Prostate gland (tissue), 2 donors: ENCODE results near the gene ST3GAL2. TPM values are rescaled to one million over a fixed set of nuclear protein-coding genes. Genes with fewer than 3 reads are reported as not detected.
"Not testable (repeated sequence)": the region's sequence is repeated elsewhere in the genome, so short reads cannot be mapped to it uniquely, and the experiment has no call there.

Experiments used
- DNase-seq: peaks from one replicate; pipeline ENCODE4 v3.0.0-alpha.2; 2019; ENCODE audit warnings: low spot score
- H3K27ac ChIP-seq, 2 donors: fragments of 200-600 bp; sonication (generic); 2 replicates each; pipeline ENCODE4 v1.5.1; 2017 to 2019
- H3K27me3 ChIP-seq: fragments of 200-600 bp; sonication (generic); replicated peaks from 2 replicates; pipeline ENCODE4 v1.5.1; 2019; ENCODE audit not compliant: insufficient read depth
- H3K36me3 ChIP-seq, 2 donors: fragments of 200-600 bp; sonication (generic); 1 replicate in 1 of 2; 2 replicates in 1 of 2; pipeline versions ENCODE4 v1.5.1 to v1.8.1; 2017 to 2019
- H3K4me1 ChIP-seq: fragments of 200-600 bp; sonication (generic); replicated peaks from 2 replicates; pipeline ENCODE4 v1.5.1; 2019
- H3K4me3 ChIP-seq, 2 donors: fragments of 200-600 bp; sonication (generic); 2 replicates each; pipeline ENCODE4 v1.5.1; 2017 to 2019
- H3K9me3 ChIP-seq: fragments of 200-600 bp; sonication (generic); 2 replicates; pipeline ENCODE4 v1.5.1; 2017
- CTCF ChIP-seq, 4 experiments: fragments of 200-600 bp in 2 of 4; fragments of 450-650 bp in 2 of 4; sonication (generic) in 2 of 4; IDR thresholded peaks; 1 replicate in 3 of 4; 2 replicates in 1 of 4; pipeline ENCODE4 v1.5.1; 2016 to 2019; ENCODE audit warnings: antibody characterized with exemption in 4 of 4, mild to moderate bottlenecking in 2 of 4, moderate library complexity in 2 of 4
- POLR2A ChIP-seq: fragments of 450-650 bp; IDR thresholded peaks from one replicate; pipeline ENCODE4 v1.6.1; 2016; ENCODE audit warnings: antibody characterized with exemption, mild to moderate bottlenecking
- POLR2AphosphoS5 ChIP-seq: sonication (generic); formaldehyde crosslinking; IDR thresholded peaks from one replicate; pipeline ENCODE4 v1.6.1; 2017; ENCODE audit warnings: antibody characterized with exemption
- WGBS: methylation state at CpG from one replicate; pipeline ENCODE4 v1.1.5; 2018; 5-methylcytosine and 5-hydroxymethylcytosine counted together
- intact Hi-C: fragments of 100-400 bp; cut with DNase I; formaldehyde crosslinking; loops from one replicate; pipeline ENCODE4 v1.14.2; 2022
- total RNA-seq, 2 donors: library from RNA; depleted of rRNA; stranded (reverse); fragments of >200 nt; gene quantifications; one replicate each; pipeline ENCODE4 v1.1.0, GENCODE V29; 2016

The ST3GAL2 gene
- total RNA-seq, 2 donors from 2014 or later: 8.7 to 54.5 TPM

GRCh38 chr16:70453892-70454221, 15.0 kb upstream of the ST3GAL2 start:
- no peak for DNase-seq
- no peaks in the 10 kb centered on the region for H3K9me3 ChIP-seq
- WGBS: under 1% methylated on average over 8 of the region's 8 CpGs
- H3K27me3 ChIP-seq: no peaks in the 10 kb centered on the region
- H3K4me3 ChIP-seq: peak overlapping the region; percentile 87 to 97
- intact Hi-C loops: no loop called here
- no peaks in the 10 kb centered on the region for H3K36me3 ChIP-seq
- peaks cover 3% of the 10 kb centered on the region for H3K4me1 ChIP-seq
- TF ChIP-seq POLR2A (no peak), POLR2AphosphoS5 (no peak), CTCF (IDR thresholded peaks at IDR 0.05) (no peak)
- H3K27ac ChIP-seq: peak overlapping the region; percentile 89 to 92

GRCh38 chr16:70453117-70453891, 14.4 kb upstream of the ST3GAL2 start:
- no peaks in the 10 kb centered on the region for H3K9me3 ChIP-seq
- TF ChIP-seq POLR2A: no peak
- no peak for TF ChIP-seq POLR2AphosphoS5
- peak in 1 of 4 experiments; percentile 3 for TF ChIP-seq CTCF (IDR thresholded peaks at IDR 0.05)
- H3K4me1 ChIP-seq: peaks cover 3% of the 10 kb centered on the region
- no peaks in the 10 kb centered on the region for H3K27me3 ChIP-seq
- peak overlapping the region; percentile 87 to 97 for H3K4me3 ChIP-seq
- H3K27ac ChIP-seq: no peak overlapping the region
- 95% methylated on average over 11 of the region's 11 CpGs for WGBS
- DNase-seq: no peak
- no peaks in the 10 kb centered on the region for H3K36me3 ChIP-seq
- intact Hi-C loops: no loop called here

GRCh38 chr16:70451004-70451340, 12.1 kb upstream of the ST3GAL2 start:
- DNase-seq, intact Hi-C loops, H3K27ac ChIP-seq, H3K27me3 ChIP-seq, H3K4me1 ChIP-seq, H3K36me3 ChIP-seq, H3K9me3 ChIP-seq, H3K4me3 ChIP-seq: not testable (repeated sequence)
- WGBS: 54% methylated on average over 24 of the region's 25 CpGs

GRCh38 chr16:70450142-70451003, 11.5 kb upstream of the ST3GAL2 start:
- H3K27ac ChIP-seq, H3K4me1 ChIP-seq, H3K4me3 ChIP-seq, H3K9me3 ChIP-seq, intact Hi-C loops, DNase-seq, H3K27me3 ChIP-seq, H3K36me3 ChIP-seq: not testable (repeated sequence)
- 66% methylated on average over 37 of the region's 37 CpGs for WGBS

- no peak overlapping the region for H3K27ac ChIP-seq
- no peaks in the 10 kb centered on the region for H3K36me3 ChIP-seq
- intact Hi-C loops: no loop called here
- WGBS: 91% methylated on average over 6 of the region's 6 CpGs
- DNase-seq: no peak
- no peaks in the 10 kb centered on the region for H3K4me1 ChIP-seq
- no peaks in the 10 kb centered on the region for H3K27me3 ChIP-seq
- no peak overlapping the region for H3K4me3 ChIP-seq
- no peak for TF ChIP-seq POLR2A
- no peak for TF ChIP-seq POLR2AphosphoS5
- no peak for TF ChIP-seq CTCF (IDR thresholded peaks at IDR 0.05)
- H3K9me3 ChIP-seq: no peaks in the 10 kb centered on the region
Observed at GRCh38 chr16:70448075-70448474, 9.2 kb upstream of the ST3GAL2 start.
